K562 (cell line): ENCODE results near the gene ANKRD13C. TPM values are rescaled to one million over a fixed set of nuclear protein-coding genes. Genes with fewer than 3 reads are reported as not detected.
"Not testable (repeated sequence)": the region's sequence is repeated elsewhere in the genome, so short reads cannot be mapped to it uniquely, and the experiment has no call there.

Source experiments
- ATAC-seq: fragments of 200-7000 bp; cut with Tn5 transposase; 3 replicates; pipeline ENCODE4 v1.9.1; 2020; ENCODE audit warnings: moderate library complexity
- BruUV-seq: library from RNA; stranded (reverse); fragments of 400-500 nt; replicated peaks from 2 replicates; lab custom pipeline; 2021; lab: Mats Ljungman, UMichigan
- CTCF ChIA-PET: fragments of 300-600 bp; formaldehyde crosslinking; extraction: SDS; loops from one replicate; lab custom pipeline; 2021; ENCODE audit warnings: low intra/inter-chr PET ratio; lab: Yijun Ruan, JAX
- POLR2A ChIA-PET: fragments of 300-600, 350-650 bp; sonication (Branson Sonifier 250); formaldehyde crosslinking; extraction: SDS; loops from one replicate; lab custom pipeline; 2021; ENCODE audit warnings: antibody characterized with exemption, inconsistent platforms; lab: Yijun Ruan, JAX
- DNase-seq, 4 experiments: peaks; one replicate each; pipeline versions ENCODE4 v3.0.0 to v3.0.0-alpha.2; 2011 to 2018; ENCODE audit warnings: low spot score in 3 of 4, mixed read lengths in 3 of 4; ENCODE audit errors: extremely low read depth in 1 of 4
- FAIRE-seq: peaks from 2 replicates; lab custom pipeline; 2011; peaks lifted over from hg19 to GRCh38; lab: Jason Lieb, UNC
- H2AFZ ChIP-seq: 2 replicates; pipeline ENCODE4 v1.6.0; 2011; ENCODE audit warnings: low read depth, low read length, control low read depth, inconsistent platforms
- H3K27ac ChIP-seq: fragments of 200-600 bp; 3 replicates; pipeline ENCODE4 v1.8.0; 2011; ENCODE audit warnings: low read depth, mild to moderate bottlenecking, control low read depth, inconsistent platforms, low read length, moderate library complexity, mixed read lengths; ENCODE audit errors: extremely low read depth
- H3K27me3 ChIP-seq, 2 experiments: fragments of 300-600 bp in 1 of 2; 2 replicates in 1 of 2; 3 replicates in 1 of 2; pipeline versions ENCODE4 v1.6.0 to v1.8.0; 2011; ENCODE audit warnings: inconsistent platforms in 2 of 2, low read length in 2 of 2, mild to moderate bottlenecking in 1 of 2, mixed read lengths in 1 of 2, moderate library complexity in 1 of 2; ENCODE audit not compliant: control insufficient read depth in 2 of 2, insufficient read depth in 2 of 2
- H3K36me3 ChIP-seq: fragments of 300-600 bp; 3 replicates; pipeline ENCODE4 v1.8.0; 2011; ENCODE audit warnings: mild to moderate bottlenecking, low read length, inconsistent platforms; ENCODE audit not compliant: control insufficient read depth, insufficient read depth
- H3K4me1 ChIP-seq, 2 experiments: fragments of 200-600 bp in 1 of 2; replicated peaks in 1 of 2; 2 replicates in 1 of 2; 3 replicates in 1 of 2; pipeline versions ENCODE4 v1.5.1 to v1.8.0; 2011; ENCODE audit warnings: inconsistent platforms in 2 of 2, low read length in 2 of 2, mild to moderate bottlenecking in 1 of 2, mixed read lengths in 1 of 2, moderate library complexity in 1 of 2; ENCODE audit not compliant: control insufficient read depth in 2 of 2, insufficient read depth in 2 of 2
- H3K4me2 ChIP-seq: 2 replicates; pipeline ENCODE4 v1.6.1; 2011; ENCODE audit warnings: low read length, control low read depth, inconsistent platforms, mixed read lengths; ENCODE audit not compliant: insufficient read depth
- H3K4me3 ChIP-seq: fragments of 200-600 bp; sonication (generic), shearing (Covaris generic); 2 replicates; pipeline ENCODE4 v1.5.1; 2016; ENCODE audit warnings: control low read depth, inconsistent platforms
- H3K79me2 ChIP-seq: fragments of 200-600 bp; 3 replicates; pipeline ENCODE4 v1.8.0; 2011; ENCODE audit warnings: low read length, inconsistent platforms; ENCODE audit not compliant: control insufficient read depth, insufficient read depth
- H3K9ac ChIP-seq, 2 experiments: 2 replicates each; pipeline versions ENCODE4 v1.6.0 to v1.6.1; 2011; ENCODE audit warnings: low read depth in 2 of 2, low read length in 2 of 2, control low read depth in 1 of 2, inconsistent platforms in 1 of 2, mild to moderate bottlenecking in 1 of 2, mixed read lengths in 1 of 2; ENCODE audit not compliant: insufficient read depth in 1 of 2
- H3K9me1 ChIP-seq: one replicate; pipeline ENCODE4 v1.6.0; 2011; ENCODE audit warnings: inconsistent platforms, mild to moderate bottlenecking, low read length, moderate library complexity; ENCODE audit not compliant: control insufficient read depth, insufficient read depth
- H3K9me3 ChIP-seq: replicated peaks from 2 replicates; pipeline ENCODE4 v1.5.1; 2011; ENCODE audit warnings: low read depth, low read length, inconsistent platforms; ENCODE audit not compliant: control insufficient read depth, insufficient read depth
- H4K20me1 ChIP-seq: replicated peaks from 2 replicates; pipeline ENCODE4 v1.6.1; 2011; ENCODE audit warnings: low read length, inconsistent platforms, mixed read lengths; ENCODE audit not compliant: control insufficient read depth, insufficient read depth
- ZHX1 ChIP-seq: fragments of 150-350 bp; conservative IDR thresholded peaks from 2 replicates; pipeline ENCODE4 v1.6.1; 2014; ENCODE audit warnings: low read length
- WGBS: fragments of 100-300 bp; shearing (Covaris generic); methylation state at CpG from one replicate; pipeline ENCODE4 v1.1.6; 2016; ENCODE audit warnings: low coverage, mixed read lengths; ENCODE audit not compliant: insufficient coverage; ENCODE audit errors: missing lambda C conversion rate; 5-methylcytosine and 5-hydroxymethylcytosine counted together
- in situ Hi-C: fragments of 300-500 bp; cut with MboI; formaldehyde crosslinking; loops from 4 replicates; pipeline ENCODE4 v1.15.0; 2018; ENCODE audit warnings: inconsistent platforms, mixed read lengths
- intact Hi-C: fragments of 100-400 bp; cut with micrococcal nuclease; formaldehyde crosslinking; loops from 2 replicates; pipeline ENCODE4 v1.14.2; 2022
- polyA plus RNA-seq, 8 experiments: library from polyadenylated mRNA; depleted of rRNA in 4 of 8; stranded (reverse) in 5 of 8; unstranded in 3 of 8; fragments of >200 nt; fragmentation: Nextera tagmentation in 2 of 8; fragmentation: Illumina TruSeq in 1 of 8; extraction: Ambion mirVana in 2 of 8; extraction: Trizol in 1 of 8; gene quantifications; 2 replicates each; pipeline versions ENCODE4 v1.2.1 to v1.2.3, GENCODE V29; 2011 to 2014; ENCODE audit warnings: inconsistent platforms in 1 of 8, missing spikeins in 1 of 8
- total RNA-seq, 7 experiments: library from RNA; depleted of rRNA in 6 of 7; stranded (reverse); fragments of >200 nt in 6 of 7; fragmentation: Illumina TruSeq in 2 of 7; extraction: Trizol in 2 of 7; gene quantifications; 2 replicates each; pipeline versions ENCODE4 v1.2.1 to v1.2.3, GENCODE V29; 2011 to 2021; ENCODE audit warnings: low replicate concordance in 1 of 7

ANKRD13C gene
- total and polyA plus RNA-seq, 9 of the 15 experiments (the other 6 are each of a cell fraction or from before 2014, with no cell fraction given), result 3.4 to 22.8 (median 12.5) TPM

GRCh38 chr1:70353044-70353443 lies 1.5 kb downstream of the ANKRD13C start (continued):
- TF ChIP-seq ZHX1, result no peak
- TF ChIP-seq, all 486 proteins: peak for 5

- CTCF ChIA-PET, BruUV-seq, H4K20me1 ChIP-seq, H3K4me3 ChIP-seq, H2AFZ ChIP-seq, H3K9ac ChIP-seq, H3K27me3 ChIP-seq, H3K9me1 ChIP-seq, intact Hi-C loops, DNase-seq, in situ Hi-C loops, H3K27ac ChIP-seq, H3K9me3 ChIP-seq, H3K4me2 ChIP-seq, ATAC-seq, FAIRE-seq: not testable (repeated sequence)
- H3K4me1 ChIP-seq, result peaks cover 0 to 17% of the 10 kb centered on the region in 2 experiments; a peak in 1 of 5 replicates
- 94% methylated on average over 4 of the region's 4 CpGs for WGBS
- H3K36me3 ChIP-seq, result peaks cover 14% of the 10 kb centered on the region; the same call in 1 of the 3 replicates
- H3K79me2 ChIP-seq, result peaks cover 96% of the 10 kb centered on the region
- POLR2A ChIA-PET, result interaction anchor here (1.5 kb wide), 1 partner anchor 13 kb away, joined by 4 read pairs; no protein-coding TSS in a partner anchor
Measured at GRCh38 chr1:70349799-70350198, 4.7 kb downstream of the ANKRD13C start.
